Measurements from ENCODE around the gene OR52W1. TPM values are rescaled to one million over a fixed set of nuclear protein-coding genes. Genes with fewer than 3 reads are reported as not detected.

Gene OR52W1
- total RNA-seq, 4 donors from 2014 or later: not detected

GRCh38 chr11:6217722-6218121 lies 18.7 kb downstream of the OR52W1 start:
- no peak for TF ChIP-seq POLR2A (IDR thresholded peaks at IDR 0.05)
- TF ChIP-seq CTCF (IDR thresholded peaks at IDR 0.05): no peak
- 86 to 88% methylated on average over 18 to 19 of the region's 19 CpGs for WGBS, 2 donors
- no peak for DNase-seq (ENCODE audit: low spot score in 2 of 2)
- intact Hi-C loops (cut with DNase I; ENCODE audit: low total_unique reads): no loop called here
- no peak overlapping the region for H3K4me3 ChIP-seq (ENCODE audit: low read depth, poor library complexity, severe bottlenecking)

GRCh38 chr11:6219359-6219758 lies 20.3 kb downstream of the OR52W1 start:
- WGBS, 2 donors: 12 to 13% methylated on average over 2 of the region's 2 CpGs
- TF ChIP-seq CTCF (IDR thresholded peaks at IDR 0.05) (no peak), POLR2A (IDR thresholded peaks at IDR 0.05) (no peak)
- peak in 1 of 2 donors; percentile 82 for DNase-seq (ENCODE audit: low spot score in 2 of 2)
- H3K4me3 ChIP-seq (ENCODE audit: low read depth, poor library complexity, severe bottlenecking): no peak overlapping the region
- intact Hi-C loops (cut with DNase I; ENCODE audit: low total_unique reads): no loop called here

- no peak for DNase-seq (ENCODE audit: low spot score in 2 of 2)
- WGBS, 2 donors: 96 to 98% methylated on average over 17 of the region's 17 CpGs
- TF ChIP-seq POLR2A (IDR thresholded peaks at IDR 0.05) (no peak), CTCF (IDR thresholded peaks at IDR 0.05) (no peak)
- intact Hi-C loops (cut with DNase I; ENCODE audit: low total_unique reads): no loop called here
- no peak overlapping the region for H3K4me3 ChIP-seq (ENCODE audit: low read depth, poor library complexity, severe bottlenecking)
Observed at GRCh38 chr11:6223854-6224253, 24.8 kb downstream of the OR52W1 start.

- TF ChIP-seq POLR2A (IDR thresholded peaks at IDR 0.05): no peak
- no peak for TF ChIP-seq CTCF (IDR thresholded peaks at IDR 0.05)
- 96 to 100% methylated on average over 3 of the region's 3 CpGs for WGBS, 2 donors
- no peak for DNase-seq (ENCODE audit: low spot score in 2 of 2)
- intact Hi-C loops (cut with DNase I; ENCODE audit: low total_unique reads): no loop called here
- no peak overlapping the region for H3K4me3 ChIP-seq (ENCODE audit: low read depth, poor library complexity, severe bottlenecking)
Observed at GRCh38 chr11:6224421-6224820, 25.4 kb downstream of the OR52W1 start.

GRCh38 chr11:6225024-6225423 lies 26.0 kb downstream of the OR52W1 start:
- DNase-seq (ENCODE audit: low spot score in 2 of 2): no peak
- H3K4me3 ChIP-seq (ENCODE audit: low read depth, poor library complexity, severe bottlenecking): no peak overlapping the region
- intact Hi-C loops (cut with DNase I; ENCODE audit: low total_unique reads): no loop called here
- 74 to 76% methylated on average over 1 of the region's 1 CpG for WGBS, 2 donors
- TF ChIP-seq CTCF (IDR thresholded peaks at IDR 0.05) (no peak), POLR2A (IDR thresholded peaks at IDR 0.05) (no peak)

GRCh38 chr11:6225896-6226295 lies 26.9 kb downstream of the OR52W1 start:
- 59 to 66% methylated on average over 2 of the region's 2 CpGs for WGBS, 2 donors
- TF ChIP-seq POLR2A (IDR thresholded peaks at IDR 0.05) (no peak), CTCF (IDR thresholded peaks at IDR 0.05) (no peak)
- DNase-seq (ENCODE audit: low spot score in 2 of 2): no peak
- H3K4me3 ChIP-seq (ENCODE audit: low read depth, poor library complexity, severe bottlenecking): no peak overlapping the region
- intact Hi-C loops (cut with DNase I; ENCODE audit: low total_unique reads): no loop called here

Measured in lower leg skin (tissue), 4 donors.